Skeletal muscle satellite cell (primary cell): ENCODE data around the gene BCL7B.
"Not testable (repeated sequence)": the region's sequence is repeated elsewhere in the genome, so short reads cannot be mapped to it uniquely, and the experiment has no call there.

ENCODE experiments used
- H3K27me3 ChIP-seq: 2 replicates; pipeline ENCODE4 v1.7.0; 2013; ENCODE audit warnings: low read length; ENCODE audit not compliant: control insufficient read depth, insufficient read depth
- H3K36me3 ChIP-seq: 2 replicates; pipeline ENCODE4 v1.7.0; 2013; ENCODE audit warnings: mild to moderate bottlenecking, control low read depth, low read length; ENCODE audit not compliant: insufficient read depth
- H3K4me1 ChIP-seq: 2 replicates; pipeline ENCODE4 v1.7.0; 2013; ENCODE audit warnings: low read length; ENCODE audit not compliant: control insufficient read depth, insufficient read depth
- H3K4me2 ChIP-seq: 2 replicates; pipeline ENCODE4 v1.7.0; 2013; ENCODE audit warnings: mild to moderate bottlenecking, low read length
- H3K4me3 ChIP-seq: 2 replicates; pipeline ENCODE4 v1.7.0; 2013; ENCODE audit warnings: low read length
- H3K9ac ChIP-seq: 2 replicates; pipeline ENCODE4 v1.7.0; 2013; ENCODE audit warnings: mild to moderate bottlenecking, low read depth, low read length, moderate library complexity
- H3K9me3 ChIP-seq: replicated peaks from 2 replicates; pipeline ENCODE4 v1.7.0; 2013; ENCODE audit warnings: mild to moderate bottlenecking, control low read depth, low read length

Gene BCL7B

GRCh38 chr7:73586911-73587310 is 29.4 kb upstream of the BCL7B start:
- no peaks in the 10 kb centered on the region for H3K27me3 ChIP-seq
- H3K4me1 ChIP-seq = peaks cover 8% of the 10 kb centered on the region
- H3K4me2 ChIP-seq = no peak overlapping the region
- H3K4me3 ChIP-seq = no peak overlapping the region
- H3K36me3 ChIP-seq = no peaks in the 10 kb centered on the region
- no peaks in the 10 kb centered on the region for H3K9me3 ChIP-seq
- H3K9ac ChIP-seq = no peak overlapping the region

GRCh38 chr7:73585196-73585595 is 27.7 kb upstream of the BCL7B start:
- H3K4me2 ChIP-seq = no peak overlapping the region
- no peaks in the 10 kb centered on the region for H3K36me3 ChIP-seq
- no peaks in the 10 kb centered on the region for H3K9me3 ChIP-seq
- no peak overlapping the region for H3K4me3 ChIP-seq
- no peaks in the 10 kb centered on the region for H3K27me3 ChIP-seq
- H3K4me1 ChIP-seq = peaks cover 11% of the 10 kb centered on the region
- no peak overlapping the region for H3K9ac ChIP-seq

- Histone ChIP-seq H3K36me3 (no peaks in the 10 kb centered on the region), H3K9ac (no peak overlapping the region), H3K4me2 (no peak overlapping the region), H3K9me3 (no peaks in the 10 kb centered on the region), H3K4me3 (no peak overlapping the region), H3K4me1 (peaks cover 15% of the 10 kb centered on the region), H3K27me3 (no peaks in the 10 kb centered on the region)
These were observed 25.2 kb upstream of the BCL7B start for GRCh38 chr7:73582664-73583202.

- H3K9me3 ChIP-seq = not testable (repeated sequence)
- H3K4me1 ChIP-seq = peaks cover 29% of the 10 kb centered on the region
These were observed 23.5 kb upstream of the BCL7B start for GRCh38 chr7:73581006-73581405.

GRCh38 chr7:73578342-73579128 is 21.0 kb upstream of the BCL7B start, which contains the start of gene TBL2:
Gene TBL2 (minus strand): TSS chr7:73578579. CDS start chr7:73578549, 30 bp downstream.
- peaks cover 15% of the 10 kb centered on the region for H3K36me3 ChIP-seq
- H3K27me3 ChIP-seq = no peaks in the 10 kb centered on the region
- H3K9ac ChIP-seq = peak within 1 kb of the TSS; percentile 98
- peaks cover 31% of the 10 kb centered on the region for H3K4me1 ChIP-seq
- peak within 1 kb of the TSS; percentile 91 for H3K4me3 ChIP-seq
- peak within 1 kb of the TSS; percentile 94 for H3K4me2 ChIP-seq
- no peaks in the 10 kb centered on the region for H3K9me3 ChIP-seq

More at GRCh38 chr7:73581006-73581405, 23.5 kb upstream of the BCL7B start:
- not testable (repeated sequence) for H3K36me3 ChIP-seq, H3K4me3 ChIP-seq, H3K4me2 ChIP-seq, H3K27me3 ChIP-seq, H3K9ac ChIP-seq

- H3K36me3 ChIP-seq = peaks cover 23% of the 10 kb centered on the region
- peaks cover 31% of the 10 kb centered on the region for H3K4me1 ChIP-seq
- H3K4me2 ChIP-seq = peak overlapping the region; percentile 94
- H3K9me3 ChIP-seq = no peaks in the 10 kb centered on the region
- no peaks in the 10 kb centered on the region for H3K27me3 ChIP-seq
- peak overlapping the region; percentile 91 for H3K4me3 ChIP-seq
- peak overlapping the region; percentile 98 for H3K9ac ChIP-seq
These were observed 20.3 kb upstream of the BCL7B start for GRCh38 chr7:73577627-73578341.

GRCh38 chr7:73573791-73574190 is 16.3 kb upstream of the BCL7B start:
- no peak overlapping the region for H3K4me2 ChIP-seq
- no peaks in the 10 kb centered on the region for H3K9me3 ChIP-seq
- no peak overlapping the region for H3K9ac ChIP-seq
- peaks cover 58% of the 10 kb centered on the region for H3K36me3 ChIP-seq
- no peak overlapping the region for H3K4me3 ChIP-seq
- peaks cover 19% of the 10 kb centered on the region for H3K4me1 ChIP-seq
- H3K27me3 ChIP-seq = no peaks in the 10 kb centered on the region

- H3K9me3 ChIP-seq = no peaks in the 10 kb centered on the region
- H3K4me1 ChIP-seq = peaks cover 19% of the 10 kb centered on the region
- no peaks in the 10 kb centered on the region for H3K27me3 ChIP-seq
- no peak overlapping the region for H3K9ac ChIP-seq
- H3K4me2 ChIP-seq = no peak overlapping the region
- H3K36me3 ChIP-seq = peaks cover 59% of the 10 kb centered on the region
- no peak overlapping the region for H3K4me3 ChIP-seq
These were observed 15.8 kb upstream of the BCL7B start for GRCh38 chr7:73573276-73573675.

GRCh38 chr7:73572767-73573186 is 15.3 kb upstream of the BCL7B start:
- H3K9ac ChIP-seq = no peak overlapping the region
- H3K4me2 ChIP-seq = no peak overlapping the region
- H3K4me1 ChIP-seq = peaks cover 18% of the 10 kb centered on the region
- H3K27me3 ChIP-seq = no peaks in the 10 kb centered on the region
- no peaks in the 10 kb centered on the region for H3K9me3 ChIP-seq
- H3K36me3 ChIP-seq = peaks cover 59% of the 10 kb centered on the region
- no peak overlapping the region for H3K4me3 ChIP-seq

- Histone ChIP-seq H3K9me3 (no peaks in the 10 kb centered on the region), H3K9ac (no peak overlapping the region), H3K27me3 (no peaks in the 10 kb centered on the region), H3K4me2 (no peak overlapping the region), H3K4me3 (no peak overlapping the region), H3K36me3 (peaks cover 59% of the 10 kb centered on the region), H3K4me1 (peaks cover 1% of the 10 kb centered on the region)
These were observed 13.5 kb upstream of the BCL7B start for GRCh38 chr7:73570977-73571376.

GRCh38 chr7:73570521-73570920 is 13.0 kb upstream of the BCL7B start:
- Histone ChIP-seq H3K4me1 (no peaks in the 10 kb centered on the region), H3K9me3 (no peaks in the 10 kb centered on the region), H3K4me2 (no peak overlapping the region), H3K9ac (no peak overlapping the region), H3K4me3 (no peak overlapping the region), H3K36me3 (peaks cover 57% of the 10 kb centered on the region), H3K27me3 (no peaks in the 10 kb centered on the region)
